H9 (cell line): ENCODE data around the gene ZNF611. TPM values are rescaled to one million over a fixed set of nuclear protein-coding genes. Genes with fewer than 3 reads are reported as not detected.

Source experiments
- DNase-seq: peaks from one replicate; pipeline ENCODE4 v3.0.0-alpha.2; 2017
- H2AFZ ChIP-seq: one replicate; pipeline ENCODE4 v1.6.1; 2013; ENCODE audit warnings: mild to moderate bottlenecking, low read length, control low read depth, moderate library complexity
- H2AK5ac ChIP-seq: 2 replicates; pipeline ENCODE4 v1.6.1; 2013; ENCODE audit warnings: low read length, control low read depth, mixed read lengths; ENCODE audit not compliant: insufficient read length
- H2BK120ac ChIP-seq: one replicate; pipeline ENCODE4 v1.6.1; 2013; ENCODE audit warnings: low read depth, mild to moderate bottlenecking, low read length, control low read depth, inconsistent platforms; ENCODE audit not compliant: poor library complexity, severe bottlenecking
- H2BK12ac ChIP-seq: 2 replicates; pipeline ENCODE4 v1.6.1; 2013; ENCODE audit warnings: low read length, control low read depth, mixed read lengths, low read depth; ENCODE audit not compliant: insufficient read length
- H2BK15ac ChIP-seq: 2 replicates; pipeline ENCODE4 v1.6.1; 2013; ENCODE audit warnings: low read depth, low read length, control low read depth
- H2BK20ac ChIP-seq: one replicate; pipeline ENCODE4 v1.6.1; 2013; ENCODE audit warnings: low read depth, mild to moderate bottlenecking, low read length, control low read depth, inconsistent platforms; ENCODE audit not compliant: poor library complexity, severe bottlenecking
- H2BK5ac ChIP-seq: 2 replicates; pipeline ENCODE4 v1.6.1; 2013; ENCODE audit warnings: low read length, control low read depth, mixed read lengths; ENCODE audit not compliant: insufficient read length
- H3K14ac ChIP-seq: 2 replicates; pipeline ENCODE4 v1.6.1; 2013; ENCODE audit warnings: low read length, control low read depth; ENCODE audit not compliant: insufficient read depth
- H3K18ac ChIP-seq: 2 replicates; pipeline ENCODE4 v1.6.1; 2013; ENCODE audit warnings: low read depth, mild to moderate bottlenecking, mixed read lengths, low read length, control low read depth; ENCODE audit not compliant: insufficient read length
- H3K23ac ChIP-seq: 2 replicates; pipeline ENCODE4 v1.6.1; 2013; ENCODE audit warnings: low read length, control low read depth, mixed read lengths, low read depth; ENCODE audit not compliant: insufficient read length
- H3K23me2 ChIP-seq: 2 replicates; pipeline ENCODE4 v1.6.1; 2013; ENCODE audit warnings: low read depth, mild to moderate bottlenecking, mixed read lengths, low read length, control low read depth; ENCODE audit not compliant: insufficient read length, poor library complexity, severe bottlenecking
- H3K27ac ChIP-seq: 2 replicates; pipeline ENCODE4 v1.5.1; 2013; ENCODE audit warnings: low read length, control low read depth, mixed read lengths, low read depth; ENCODE audit not compliant: insufficient read length
- H3K27me3 ChIP-seq: 2 replicates; pipeline ENCODE4 v1.6.1; 2013; ENCODE audit warnings: low read length, control low read depth, inconsistent platforms; ENCODE audit not compliant: insufficient read depth
- H3K4ac ChIP-seq: 2 replicates; pipeline ENCODE4 v1.6.1; 2013; ENCODE audit warnings: low read depth, mild to moderate bottlenecking, control low read depth, inconsistent platforms, low read length, moderate library complexity
- H3K4me1 ChIP-seq: 2 replicates; pipeline ENCODE4 v1.6.1; 2013; ENCODE audit warnings: low read length, control low read depth, inconsistent platforms; ENCODE audit not compliant: insufficient read depth
- H3K4me2 ChIP-seq: 2 replicates; pipeline ENCODE4 v1.6.1; 2013; ENCODE audit warnings: low read length, control low read depth, mixed read lengths; ENCODE audit not compliant: insufficient read length, insufficient read depth
- H3K56ac ChIP-seq: 2 replicates; pipeline ENCODE4 v1.6.1; 2013; ENCODE audit warnings: low read depth, mild to moderate bottlenecking, mixed read lengths, low read length, control low read depth; ENCODE audit not compliant: insufficient read length
- H3K79me1 ChIP-seq: 2 replicates; pipeline ENCODE4 v1.6.1; 2013; ENCODE audit warnings: low read depth, mild to moderate bottlenecking, moderate library complexity, low read length, control low read depth, inconsistent platforms; ENCODE audit not compliant: insufficient read depth, poor library complexity, severe bottlenecking
- H3K79me2 ChIP-seq: 2 replicates; pipeline ENCODE4 v1.6.1; 2013; ENCODE audit warnings: low read length, control low read depth, inconsistent platforms; ENCODE audit not compliant: insufficient read depth
- H3K9ac ChIP-seq: 2 replicates; pipeline ENCODE4 v1.6.1; 2013; ENCODE audit warnings: low read length, control low read depth, mixed read lengths; ENCODE audit not compliant: insufficient read length; ENCODE audit errors: extremely low read depth
- H3K9me3 ChIP-seq: one replicate; pipeline ENCODE4 v1.6.1; 2013; ENCODE audit warnings: low read depth, low read length, inconsistent platforms; ENCODE audit not compliant: control insufficient read depth
- H3T11ph ChIP-seq: one replicate; pipeline ENCODE4 v1.6.1; 2013; ENCODE audit warnings: mild to moderate bottlenecking, low read length, control low read depth, inconsistent platforms
- H4K20me1 ChIP-seq: one replicate; pipeline ENCODE4 v1.6.1; 2013; ENCODE audit not compliant: control insufficient read depth, insufficient read length, insufficient read depth
- H4K5ac ChIP-seq: 2 replicates; pipeline ENCODE4 v1.6.1; 2013; ENCODE audit warnings: low read depth, mild to moderate bottlenecking, mixed read lengths, low read length, control low read depth; ENCODE audit not compliant: insufficient read length
- H4K8ac ChIP-seq: replicated peaks from 2 replicates; pipeline ENCODE4 v1.6.1; 2013; ENCODE audit warnings: low read length, control low read depth, mixed read lengths, low read depth; ENCODE audit not compliant: insufficient read length
- H4K91ac ChIP-seq: 2 replicates; pipeline ENCODE4 v1.6.1; 2013; ENCODE audit warnings: low read depth, mild to moderate bottlenecking, moderate library complexity, mixed read lengths, low read length, control low read depth; ENCODE audit not compliant: insufficient read length
- H3K27ac Mint-ChIP-seq, 3 experiments: 2 replicates in 2 of 3; 3 replicates in 1 of 3; pipeline ENCODE4 v1.8.0; 2020 to 2021; ENCODE audit warnings: mixed read lengths in 3 of 3, mild to moderate bottlenecking in 1 of 3, moderate library complexity in 1 of 3
- H3K27me3 Mint-ChIP-seq: 2 replicates; pipeline ENCODE4 v1.8.0; 2021; ENCODE audit warnings: low read depth, mild to moderate bottlenecking, moderate library complexity, mixed read lengths
- H3K36me3 Mint-ChIP-seq, 3 experiments: 2 replicates in 2 of 3; 3 replicates in 1 of 3; pipeline ENCODE4 v1.8.0; 2020 to 2021; ENCODE audit warnings: low read depth in 3 of 3, mixed read lengths in 3 of 3; ENCODE audit not compliant: insufficient read depth in 1 of 3
- H3K4me1 Mint-ChIP-seq, 2 experiments: 2 replicates each; pipeline ENCODE4 v1.8.0; 2020; ENCODE audit warnings: mixed read lengths in 2 of 2
- H3K4me3 Mint-ChIP-seq, 2 experiments: 2 replicates in 1 of 2; 3 replicates in 1 of 2; pipeline ENCODE4 v1.8.0; 2020 to 2021; ENCODE audit warnings: mild to moderate bottlenecking in 2 of 2, mixed read lengths in 2 of 2, moderate library complexity in 1 of 2
- H3K9me3 Mint-ChIP-seq, 2 experiments: 2 replicates in 1 of 2; 3 replicates in 1 of 2; pipeline ENCODE4 v1.8.0; 2020; ENCODE audit warnings: mild to moderate bottlenecking in 2 of 2, mixed read lengths in 2 of 2, moderate library complexity in 1 of 2
- CTCF ChIP-seq: fragments of 200-600 bp; sonication (generic); conservative IDR thresholded peaks from 3 replicates; pipeline ENCODE4 v1.8.0; 2021; ENCODE audit warnings: antibody characterized with exemption, mild to moderate bottlenecking
- WGBS: extraction: QIAGEN DNeasy Blood & Tissue Kit; methylation state at CpG from one replicate; pipeline ENCODE4 v1.1.7; 2013; ENCODE audit warnings: missing lambda C conversion rate, low lambda C conversion rate, mixed read lengths; ENCODE audit not compliant: insufficient read length; ENCODE audit errors: extremely low coverage; 5-methylcytosine and 5-hydroxymethylcytosine counted together
- total RNA-seq: library from RNA; stranded (reverse); gene quantifications from 2 replicates; pipeline ENCODE4 v1.2.1, GENCODE V29; 2021

Gene ZNF611
- total RNA-seq, 1 experiment from 2014 or later, result 25.6 TPM

- Histone ChIP-seq H3K23me2 (peaks cover 13% of the 10 kb centered on the region), H2BK120ac (no peak overlapping the region), H3K9me3 (no peaks in the 10 kb centered on the region), H3K27ac (no peak overlapping the region), H2BK15ac (no peak overlapping the region), H3K79me2 (no peaks in the 10 kb centered on the region), H3K79me1 (no peaks in the 10 kb centered on the region), H4K91ac (no peak overlapping the region), H4K20me1 (no peaks in the 10 kb centered on the region), H2BK12ac (no peak overlapping the region), H2BK20ac (no peak overlapping the region), H3T11ph (no peak overlapping the region), H3K14ac (no peak overlapping the region), H3K4me2 (no peak overlapping the region), H2AK5ac (no peak overlapping the region), H2AFZ (no peak overlapping the region), H3K9ac (no peak overlapping the region), H3K4ac (no peak overlapping the region), H2BK5ac (no peak overlapping the region), H4K8ac (no peak overlapping the region), H3K23ac (no peak overlapping the region), H3K4me1 (no peaks in the 10 kb centered on the region), H4K5ac (no peak overlapping the region), H3K18ac (no peak overlapping the region), H3K27me3 (no peaks in the 10 kb centered on the region; the same call in 1 of the 2 replicates), H3K56ac (no peak overlapping the region)
- Mint-ChIP-seq H3K36me3 (peaks cover 0 to 2% (median 0%) of the 10 kb centered on the region in 3 experiments; a peak in 3 of 7 replicates), H3K27ac (no peak overlapping the region), H3K9me3 (peaks cover 3 to 4% of the 10 kb centered on the region in 2 experiments; a peak in 4 of 5 replicates), H3K4me1 (peaks cover 21 to 25% of the 10 kb centered on the region in 2 experiments), H3K27me3 (peaks cover 28% of the 10 kb centered on the region), H3K4me3 (no peak overlapping the region)
- no peak for DNase-seq
- TF ChIP-seq CTCF, result no peak
- no CpG with 5 or more reads among the region's 8 CpGs for WGBS
These were observed 42.3 kb downstream of the ZNF611 start for GRCh38 chr19:52692431-52693008.
